GM19193 (cell line): ENCODE data around the gene ADAT2.

Experiments
- POLR2A ChIP-seq: IDR thresholded peaks from 4 replicates; pipeline ENCODE4 v1.6.1; 2011; ENCODE audit not compliant: insufficient read depth, insufficient read length; ENCODE audit errors: extremely low read depth

Gene ADAT2

GRCh38 chr6:143385636-143386035 lies 64.9 kb downstream of the ADAT2 start:
- no peak for TF ChIP-seq POLR2A

GRCh38 chr6:143376861-143377260 lies 73.6 kb downstream of the ADAT2 start:
- TF ChIP-seq POLR2A: no peak

- no peak for TF ChIP-seq POLR2A
These were observed 74.1 kb downstream of the ADAT2 start for GRCh38 chr6:143376375-143376774.

GRCh38 chr6:143375022-143375585 lies 75.4 kb downstream of the ADAT2 start:
- no peak for TF ChIP-seq POLR2A

- no peak for TF ChIP-seq POLR2A
These were observed 76.5 kb downstream of the ADAT2 start for GRCh38 chr6:143374014-143374413.
